ENCODE results near the gene NADK2. TPM values are rescaled to one million over a fixed set of nuclear protein-coding genes. Genes with fewer than 3 reads are reported as not detected.
A peak's percentile ranks its signal among the peaks of the same experiment; 100 is the strongest.

Gene NADK2
- total RNA-seq, 2 donors from 2014 or later, result 17.9 to 30.4 TPM

DNA sequence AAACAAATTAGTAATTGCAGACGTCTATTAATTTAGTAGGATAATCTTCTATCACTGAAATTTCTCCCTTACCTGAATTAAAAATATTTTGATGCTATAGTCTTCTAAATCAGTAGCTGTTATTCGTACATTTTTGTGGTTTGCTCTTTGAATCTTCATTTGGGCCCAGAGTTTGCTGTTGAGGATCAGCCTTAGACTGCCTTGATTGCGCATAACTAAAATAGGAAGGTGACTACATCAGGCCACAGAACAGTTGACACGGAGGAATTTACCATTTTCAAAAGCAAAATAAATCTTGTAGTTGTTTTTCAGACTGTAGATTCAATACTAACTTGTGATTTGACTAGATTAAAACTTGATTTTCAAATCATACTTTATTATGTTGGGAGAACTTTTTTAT, 11.8 kb upstream of the NADK2 start:
- DNase-seq (ENCODE audit: low spot score), result no peak
- Histone ChIP-seq H3K4me3 (no peak overlapping the region), H3K4me1 (no peaks in the 10 kb centered on the region), H3K27ac (peak overlapping the region in 1 of 2 donors; percentile 30), H3K9me3 (no peaks in the 10 kb centered on the region), H3K36me3 (no peaks in the 10 kb centered on the region), H3K27me3 (no peaks in the 10 kb centered on the region)
- TF ChIP-seq, protein P1, sequence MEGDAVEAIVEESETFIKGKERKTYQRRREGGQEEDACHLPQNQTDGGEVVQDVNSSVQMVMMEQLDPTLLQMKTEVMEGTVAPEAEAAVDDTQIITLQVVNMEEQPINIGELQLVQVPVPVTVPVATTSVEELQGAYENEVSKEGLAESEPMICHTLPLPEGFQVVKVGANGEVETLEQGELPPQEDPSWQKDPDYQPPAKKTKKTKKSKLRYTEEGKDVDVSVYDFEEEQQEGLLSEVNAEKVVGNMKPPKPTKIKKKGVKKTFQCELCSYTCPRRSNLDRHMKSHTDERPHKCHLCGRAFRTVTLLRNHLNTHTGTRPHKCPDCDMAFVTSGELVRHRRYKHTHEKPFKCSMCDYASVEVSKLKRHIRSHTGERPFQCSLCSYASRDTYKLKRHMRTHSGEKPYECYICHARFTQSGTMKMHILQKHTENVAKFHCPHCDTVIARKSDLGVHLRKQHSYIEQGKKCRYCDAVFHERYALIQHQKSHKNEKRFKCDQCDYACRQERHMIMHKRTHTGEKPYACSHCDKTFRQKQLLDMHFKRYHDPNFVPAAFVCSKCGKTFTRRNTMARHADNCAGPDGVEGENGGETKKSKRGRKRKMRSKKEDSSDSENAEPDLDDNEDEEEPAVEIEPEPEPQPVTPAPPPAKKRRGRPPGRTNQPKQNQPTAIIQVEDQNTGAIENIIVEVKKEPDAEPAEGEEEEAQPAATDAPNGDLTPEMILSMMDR (IDR thresholded peaks at IDR 0.05), result no peak

DNA sequence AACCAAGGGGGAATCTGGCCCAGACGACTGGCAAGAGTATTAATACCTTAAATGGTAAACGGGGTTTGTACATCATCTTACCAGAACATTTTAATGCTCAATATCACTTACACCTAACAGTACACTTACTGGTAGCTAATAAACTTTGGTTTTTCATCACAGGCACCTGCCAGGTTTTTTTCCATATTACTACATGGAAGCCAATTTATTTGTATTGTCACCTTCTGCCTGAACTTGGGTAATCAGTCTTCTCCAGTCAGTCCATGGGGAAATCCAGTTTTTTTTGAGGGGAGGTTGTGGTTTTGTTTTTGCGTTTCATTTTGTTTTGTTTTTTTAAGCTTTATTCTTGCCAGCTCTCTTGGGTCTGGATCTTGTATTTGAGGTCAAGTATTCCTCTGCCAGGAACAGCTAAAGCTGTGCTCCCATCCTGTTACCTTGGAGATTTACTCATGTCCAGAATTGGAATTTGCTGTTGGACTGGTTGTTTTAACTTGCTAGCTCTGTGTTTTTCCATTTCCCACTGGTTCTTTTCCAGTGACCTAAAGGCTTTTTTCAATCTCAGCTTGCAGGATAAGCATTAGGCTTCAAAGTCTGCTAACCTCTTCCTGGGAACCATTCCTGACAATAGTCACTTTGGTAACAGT, 11.1 kb upstream of the NADK2 start:
- DNase-seq (ENCODE audit: low spot score), result no peak
- H3K27ac ChIP-seq, result peak overlapping the region in 1 of 2 donors; percentile 30
- no peak overlapping the region for H3K4me3 ChIP-seq
- no peaks in the 10 kb centered on the region for H3K4me1 ChIP-seq
- H3K9me3 ChIP-seq, result no peaks in the 10 kb centered on the region
- TF ChIP-seq, protein P1 (IDR thresholded peaks at IDR 0.05), result no peak
- no peaks in the 10 kb centered on the region for H3K27me3 ChIP-seq
- H3K36me3 ChIP-seq, result no peaks in the 10 kb centered on the region

DNA sequence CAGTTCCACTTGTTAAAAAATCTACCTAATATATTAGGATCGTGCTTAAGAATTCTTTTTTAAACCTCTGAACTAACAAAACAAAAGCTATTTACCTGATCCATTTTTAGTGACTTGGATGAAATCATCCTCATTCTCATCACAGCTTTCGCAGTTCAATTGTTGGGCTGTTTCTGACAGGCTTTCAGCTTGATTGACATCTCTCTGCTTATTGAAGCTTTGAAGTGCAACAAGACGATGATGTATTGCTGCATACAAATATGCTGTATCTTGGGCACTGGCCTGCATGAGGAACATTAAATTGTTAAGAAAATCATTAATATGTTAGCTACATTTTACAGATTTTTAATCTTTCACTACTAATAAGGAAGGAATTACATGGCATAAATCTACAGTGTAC, 9.5 kb upstream of the NADK2 start:
- no peak for DNase-seq (ENCODE audit: low spot score)
- no peaks in the 10 kb centered on the region for H3K36me3 ChIP-seq
- H3K9me3 ChIP-seq, result no peaks in the 10 kb centered on the region
- no peak overlapping the region for H3K4me3 ChIP-seq
- TF ChIP-seq, protein P1 (IDR thresholded peaks at IDR 0.05), result no peak
- H3K4me1 ChIP-seq, result no peaks in the 10 kb centered on the region
- H3K27me3 ChIP-seq, result no peaks in the 10 kb centered on the region
- H3K27ac ChIP-seq, result no peak overlapping the region

DNA sequence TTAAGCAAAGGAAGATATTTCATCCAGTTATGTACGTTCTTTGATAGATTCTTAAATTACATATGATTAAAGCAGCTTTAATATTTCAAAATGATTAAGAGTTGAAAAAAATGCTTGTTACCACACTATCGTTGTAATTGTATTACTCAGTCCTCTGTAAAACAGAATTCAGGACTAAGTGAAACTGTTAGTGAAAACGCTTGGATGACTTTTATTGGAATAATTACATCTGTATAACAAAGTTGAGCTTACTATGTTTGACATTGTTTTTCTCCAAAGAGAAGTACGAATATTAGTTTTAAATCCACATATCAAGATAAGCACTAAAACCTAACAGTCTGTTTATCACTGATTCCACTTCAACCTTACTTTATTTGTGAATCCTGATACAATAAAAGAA, 8.7 kb upstream of the NADK2 start:
- Histone ChIP-seq H3K9me3 (no peaks in the 10 kb centered on the region), H3K27ac (no peak overlapping the region), H3K4me1 (no peaks in the 10 kb centered on the region), H3K27me3 (no peaks in the 10 kb centered on the region), H3K4me3 (no peak overlapping the region), H3K36me3 (no peaks in the 10 kb centered on the region)
- no peak for DNase-seq (ENCODE audit: low spot score)
- TF ChIP-seq, protein P1 (IDR thresholded peaks at IDR 0.05), result no peak

DNA sequence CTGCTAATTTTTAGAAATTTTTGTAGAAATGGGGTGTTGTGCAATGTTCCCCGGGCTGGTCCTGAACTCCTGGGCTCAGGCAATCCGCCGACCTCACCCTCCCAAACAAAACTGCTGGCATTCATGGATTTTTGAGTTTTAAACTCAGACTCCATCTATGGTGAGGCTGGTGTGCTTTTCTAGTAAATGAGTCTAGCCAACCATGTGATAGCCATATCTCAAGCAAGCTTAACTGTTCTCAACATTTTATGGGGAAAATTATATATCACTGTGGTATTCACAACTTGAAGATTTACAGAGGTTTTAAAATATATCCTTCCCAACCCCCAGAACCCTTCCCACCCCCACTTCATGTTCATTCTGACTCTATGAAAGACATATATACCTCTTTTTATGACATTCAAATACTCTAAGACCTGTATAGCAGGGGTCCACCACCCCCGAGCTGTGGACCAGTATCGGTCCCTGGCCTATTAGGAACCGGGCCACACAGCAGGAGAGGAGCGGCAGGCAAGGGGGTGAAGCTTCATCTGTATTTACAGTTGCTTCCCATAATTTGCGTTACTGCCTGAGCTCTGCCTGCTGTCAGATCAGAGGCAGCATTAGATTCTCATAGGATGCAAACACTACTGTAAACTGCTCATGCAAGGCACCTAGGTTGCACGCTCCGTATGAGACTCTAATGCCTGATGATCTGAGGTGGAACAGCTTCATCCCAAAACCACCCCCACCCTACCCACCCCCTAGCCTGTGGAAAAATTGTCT, 4.5 kb upstream of the NADK2 start:
- Histone ChIP-seq H3K27ac (no peak overlapping the region), H3K27me3 (no peaks in the 10 kb centered on the region), H3K4me1 (peaks cover 0 to 8% of the 10 kb centered on the region in 2 donors), H3K36me3 (no peaks in the 10 kb centered on the region), H3K4me3 (no peak overlapping the region), H3K9me3 (no peaks in the 10 kb centered on the region)
- TF ChIP-seq, protein P1 (IDR thresholded peaks at IDR 0.05), result no peak
- DNase-seq (ENCODE audit: low spot score), result no peak

All from right atrium auricular region (tissue), 2 donors.